Midbrain (tissue), 1 donor: ENCODE measurements around the gene ZNF397.
A peak's percentile ranks its signal among the peaks of the same experiment; 100 is the strongest.

Experiments
- DNase-seq: peaks from one replicate; lab custom pipeline; 2025; lab: John Stamatoyannopoulos, UW

Gene ZNF397

DNA sequence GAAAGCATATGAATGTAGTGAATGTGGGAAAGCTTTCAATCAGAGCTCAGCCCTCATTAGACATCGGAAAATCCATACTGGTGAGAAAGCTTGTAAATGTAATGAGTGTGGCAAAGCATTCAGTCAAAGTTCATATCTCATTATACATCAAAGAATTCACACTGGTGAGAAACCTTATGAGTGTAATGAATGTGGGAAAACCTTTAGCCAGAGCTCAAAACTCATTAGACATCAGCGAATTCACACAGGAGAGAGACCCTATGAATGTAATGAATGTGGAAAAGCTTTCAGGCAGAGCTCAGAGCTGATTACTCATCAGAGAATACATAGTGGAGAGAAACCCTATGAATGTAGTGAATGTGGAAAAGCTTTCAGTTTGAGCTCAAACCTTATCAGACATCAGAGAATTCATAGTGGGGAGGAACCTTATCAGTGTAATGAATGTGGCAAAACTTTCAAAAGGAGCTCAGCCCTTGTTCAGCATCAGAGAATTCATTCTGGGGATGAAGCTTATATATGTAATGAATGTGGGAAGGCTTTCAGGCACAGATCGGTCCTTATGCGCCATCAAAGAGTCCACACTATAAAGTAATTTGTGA, 5.0 kb downstream of the ZNF397 start:
- DNase-seq: no peak

GRCh38 chr18:35246831-35247230, 6.0 kb downstream of the ZNF397 start:
- DNase-seq: no peak

DNA sequence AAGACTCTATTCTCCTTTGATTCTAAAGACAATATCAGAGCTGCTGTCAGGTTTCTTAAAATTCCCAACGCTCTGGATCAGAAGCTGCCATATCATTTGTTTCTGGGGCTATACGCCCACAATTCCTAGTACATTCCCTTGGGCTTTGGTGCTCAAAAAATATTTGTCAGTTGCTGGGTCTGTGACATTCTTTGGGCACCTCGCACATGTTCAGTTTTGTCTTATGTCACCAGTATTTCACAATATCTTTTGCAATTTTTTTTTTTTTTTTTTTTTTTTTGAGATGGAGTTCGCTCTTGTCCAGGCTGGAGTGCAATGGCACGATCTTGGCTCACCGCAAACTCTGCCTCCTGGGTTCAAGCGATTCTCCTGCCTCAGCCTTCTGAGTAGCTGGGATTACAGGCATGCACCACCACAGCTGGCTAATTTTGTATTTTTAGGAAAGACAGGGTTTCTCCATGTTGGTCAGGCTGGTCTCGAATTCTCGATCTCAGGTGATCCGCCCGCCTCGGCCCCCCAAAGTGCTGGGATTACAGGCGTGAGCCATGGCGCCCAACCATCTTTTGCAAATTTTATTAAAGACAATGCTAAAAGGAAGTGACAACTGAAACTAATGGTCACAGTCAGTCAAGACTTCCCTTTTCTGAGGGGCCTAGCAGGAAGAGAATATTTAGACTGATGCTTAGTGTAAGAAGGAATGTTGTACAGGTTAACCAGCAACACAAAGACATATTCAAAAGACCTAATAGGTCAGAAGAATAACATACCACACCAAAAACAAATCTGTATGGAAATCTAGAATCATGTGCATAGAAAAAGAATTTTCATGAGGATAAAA, 6.8 kb downstream of the ZNF397 start:
- no peak for DNase-seq

- DNase-seq: no peak
Observed at GRCh38 chr18:35248429-35248828, 7.6 kb downstream of the ZNF397 start.

GRCh38 chr18:35252466-35252865, 11.6 kb downstream of the ZNF397 start:
- no peak for DNase-seq

- DNase-seq: no peak
Observed at GRCh38 chr18:35253655-35254287, 12.9 kb downstream of the ZNF397 start.

- DNase-seq: no peak
Observed at GRCh38 chr18:35256947-35257346, 16.1 kb downstream of the ZNF397 start.

GRCh38 chr18:35264409-35264808, 23.6 kb downstream of the ZNF397 start:
- DNase-seq: no peak

DNA sequence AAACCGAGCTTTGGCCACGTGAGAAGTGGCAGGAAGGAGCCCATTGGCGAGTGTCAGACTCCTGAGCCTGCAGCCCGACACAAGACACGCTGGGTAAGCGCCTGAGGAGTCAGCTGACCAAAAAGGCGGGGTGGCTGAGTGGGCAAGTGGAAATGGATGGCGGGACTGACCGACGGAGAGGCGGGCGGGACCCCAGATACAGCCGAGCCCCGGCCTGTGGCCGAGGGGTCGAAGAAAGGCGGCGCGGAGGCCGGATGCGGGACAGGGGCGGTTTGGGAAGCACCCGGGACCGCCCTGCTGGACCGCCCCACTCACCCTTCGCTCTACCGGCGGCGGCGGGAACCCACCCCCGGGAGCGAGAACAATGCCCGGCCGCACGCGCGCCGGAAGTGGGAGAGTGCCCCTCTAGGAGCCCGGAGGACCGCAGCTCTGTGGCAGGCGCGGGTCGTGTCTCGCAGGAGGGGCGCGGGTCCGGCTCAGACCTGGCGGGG, 26.4 kb downstream of the ZNF397 start:
- DNase-seq: peak; percentile 78

DNA sequence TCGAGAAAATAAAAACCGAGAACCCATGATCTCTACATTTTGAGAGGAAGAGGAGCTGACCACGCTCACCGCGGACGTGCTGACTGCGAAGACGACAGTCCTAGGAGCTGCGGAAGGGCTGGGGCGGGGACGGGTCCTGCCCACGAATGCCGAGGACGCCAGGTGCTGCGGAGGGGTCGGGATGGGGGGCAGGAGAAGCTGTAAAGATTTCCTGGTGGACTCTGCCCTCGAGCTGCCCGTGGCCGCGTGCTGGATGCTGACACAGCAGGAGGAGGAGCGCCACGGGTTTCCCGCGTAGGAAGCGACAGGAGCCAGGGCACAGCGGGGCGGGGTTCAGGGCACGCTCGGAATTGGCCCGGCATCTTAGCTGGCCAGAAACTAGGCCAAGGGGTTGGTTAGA, 27.0 kb downstream of the ZNF397 start:
- no peak for DNase-seq

GRCh38 chr18:35268821-35269220, 28.0 kb downstream of the ZNF397 start:
- DNase-seq: no peak

- no peak for DNase-seq
Observed at GRCh38 chr18:35271656-35272055, 30.8 kb downstream of the ZNF397 start.

- no peak for DNase-seq
Observed at GRCh38 chr18:35276267-35276666, 35.4 kb downstream of the ZNF397 start.

DNA sequence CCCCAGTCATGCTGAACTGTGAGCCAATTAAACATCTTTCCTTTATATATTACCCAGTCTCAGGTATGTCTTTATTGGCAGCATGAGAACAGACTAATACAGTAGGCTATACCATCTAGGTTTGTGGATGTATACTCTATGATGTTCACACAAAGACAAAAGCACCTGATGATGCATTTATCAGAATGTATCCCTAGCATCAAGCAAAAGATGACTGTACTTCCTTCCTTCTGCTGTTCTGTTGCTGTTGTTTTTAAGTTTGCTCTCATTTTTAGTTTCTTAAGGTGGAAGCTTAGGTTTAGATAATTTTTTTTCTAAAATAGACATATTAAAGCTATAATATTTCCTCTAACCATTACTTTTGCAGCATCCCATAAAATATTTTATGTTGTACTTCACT, 36.8 kb downstream of the ZNF397 start:
- DNase-seq: no peak

GRCh38 chr18:35278085-35278484, 37.3 kb downstream of the ZNF397 start:
- DNase-seq: no peak

GRCh38 chr18:35278969-35279368, 38.1 kb downstream of the ZNF397 start:
- no peak for DNase-seq

DNA sequence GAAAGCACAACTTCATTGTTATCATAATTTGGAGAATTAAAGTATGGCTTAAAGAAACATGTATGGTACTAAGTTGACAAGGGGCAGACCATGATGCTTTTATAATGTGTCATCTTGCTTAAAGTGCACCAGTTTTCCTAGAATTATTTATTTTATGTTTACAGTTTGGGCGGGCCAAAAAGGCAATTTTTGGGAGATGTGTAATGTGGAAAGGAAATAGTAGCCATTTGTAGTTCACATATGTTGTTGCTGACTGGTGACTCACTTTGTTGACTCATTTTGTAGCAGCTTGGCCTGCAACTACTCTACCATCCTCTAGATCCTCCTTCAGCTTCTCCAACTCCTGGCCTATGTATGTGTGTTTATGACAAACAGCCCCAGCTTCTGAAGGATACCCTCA, 41.5 kb downstream of the ZNF397 start:
- DNase-seq: no peak

- no peak for DNase-seq
Observed at GRCh38 chr18:35283923-35284794, 43.3 kb downstream of the ZNF397 start.

GRCh38 chr18:35284841-35285240, 44.0 kb downstream of the ZNF397 start:
- no peak for DNase-seq

DNA sequence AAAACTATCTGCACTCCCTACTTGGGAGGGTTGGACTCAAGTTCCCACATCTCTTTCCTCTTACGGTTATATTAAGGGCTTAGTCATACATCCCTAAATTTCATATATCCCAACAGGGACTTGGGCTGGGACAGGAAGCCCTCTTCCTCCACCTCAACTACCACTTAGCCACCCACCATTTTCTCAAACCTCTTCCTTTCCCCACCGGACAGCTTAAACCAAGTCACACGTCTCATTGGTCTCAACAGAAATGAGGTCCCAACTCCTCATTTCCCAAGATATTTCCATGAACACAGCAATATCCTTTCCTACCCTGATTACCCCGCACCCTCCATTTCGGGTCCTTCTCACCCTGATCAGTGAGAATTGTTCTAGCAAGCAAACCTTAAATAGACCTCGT, 48.5 kb downstream of the ZNF397 start:
- peak; percentile 44 for DNase-seq

GRCh38 chr18:35289727-35290093, 48.9 kb downstream of the ZNF397 start:
- no peak for DNase-seq

- DNase-seq: peak; percentile 96
Observed at GRCh38 chr18:35290094-35290735, 49.4 kb downstream of the ZNF397 start, which contains the start of gene ZSCAN30. TSS of gene ZSCAN30 (minus strand) at chr18:35290229. CDS start at chr18:35264352, 25,877 bp downstream.
